ENCODE data around the gene METTL18.
"Not testable (repeated sequence)": the region's sequence is repeated elsewhere in the genome, so short reads cannot be mapped to it uniquely, and the experiment has no call there.

The METTL18 gene

GRCh38 chr1:169794530-169795416 lies at the start of gene METTL18:
Gene METTL18 (minus strand): TSS chr1:169794907. CDS start chr1:169793695, 1,212 bp downstream.
- DNase-seq = peak; percentile 99

GRCh38 chr1:169838942-169839341 lies 44.2 kb upstream of the METTL18 start:
- DNase-seq = no peak

GRCh38 chr1:169836198-169836597 lies 41.5 kb upstream of the METTL18 start:
- no peak for DNase-seq

- DNase-seq = no peak
Measured at GRCh38 chr1:169835647-169836046, 40.9 kb upstream of the METTL18 start.

GRCh38 chr1:169834869-169835268 lies 40.2 kb upstream of the METTL18 start:
- no peak for DNase-seq

GRCh38 chr1:169833179-169833901 lies 38.6 kb upstream of the METTL18 start:
- no peak for DNase-seq

GRCh38 chr1:169829671-169830070 lies 35.0 kb upstream of the METTL18 start:
- DNase-seq = no peak

- no peak for DNase-seq
Measured at GRCh38 chr1:169824153-169824552, 29.4 kb upstream of the METTL18 start.

GRCh38 chr1:169821500-169821899 lies 26.8 kb upstream of the METTL18 start:
- DNase-seq = no peak

- DNase-seq = no peak
Measured at GRCh38 chr1:169816617-169817016, 21.9 kb upstream of the METTL18 start.

- DNase-seq = no peak
Measured at GRCh38 chr1:169814265-169814664, 19.6 kb upstream of the METTL18 start.

- no peak for DNase-seq
Measured at GRCh38 chr1:169812131-169812530, 17.4 kb upstream of the METTL18 start.

GRCh38 chr1:169811418-169812035 lies 16.8 kb upstream of the METTL18 start:
- DNase-seq = not testable (repeated sequence)

- DNase-seq = peak; percentile 30
Measured at GRCh38 chr1:169809370-169810095, 14.8 kb upstream of the METTL18 start.

- DNase-seq = no peak
Measured at GRCh38 chr1:169804941-169805340, 10.2 kb upstream of the METTL18 start.

- DNase-seq = no peak
Measured at GRCh38 chr1:169802888-169803287, 8.2 kb upstream of the METTL18 start.

- no peak for DNase-seq
Measured at GRCh38 chr1:169797281-169797680, 2.6 kb upstream of the METTL18 start.

- no peak for DNase-seq
Measured at GRCh38 chr1:169796274-169796810, 1.6 kb upstream of the METTL18 start.

- DNase-seq = peak; percentile 1
Measured at GRCh38 chr1:169795687-169796086, 980 bp upstream of the METTL18 start.

- no peak for DNase-seq
Measured at GRCh38 chr1:169793730-169794129, 977 bp downstream of the METTL18 start.

- no peak for DNase-seq
Measured at GRCh38 chr1:169788402-169788801, 6.3 kb downstream of the METTL18 start.

GRCh38 chr1:169786974-169787373 lies 7.7 kb downstream of the METTL18 start:
- DNase-seq = no peak

- DNase-seq = no peak
Measured at GRCh38 chr1:169785267-169785666, 9.4 kb downstream of the METTL18 start.
